ENCODE data around the gene CARD14.
"Not testable (repeated sequence)": the region's sequence is repeated elsewhere in the genome, so short reads cannot be mapped to it uniquely, and the experiment has no call there.

CARD14 gene

DNA sequence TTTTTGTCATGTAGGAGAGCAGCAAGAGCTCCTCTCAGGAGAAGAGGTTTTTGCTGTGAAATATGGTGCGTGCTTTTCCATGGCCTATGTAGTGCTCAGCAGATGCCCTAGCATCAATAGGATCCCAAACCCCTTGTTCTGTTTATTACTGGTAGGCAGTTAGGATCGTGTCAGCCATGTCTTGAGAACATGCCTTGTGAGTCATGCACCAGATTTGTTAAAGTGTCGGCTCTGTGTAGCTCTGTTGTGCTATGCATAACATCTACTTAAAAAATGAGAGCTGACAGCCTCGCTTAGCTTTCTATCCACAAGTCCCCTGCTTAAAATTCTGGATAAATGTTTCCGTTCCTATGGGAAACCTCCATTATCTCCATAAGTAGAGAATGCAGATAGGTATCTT lies 18.5 kb upstream of the CARD14 start:
- FAIRE-seq: no peak

- FAIRE-seq: no peak
Observed at GRCh38 chr17:80152081-80152702, 17.6 kb upstream of the CARD14 start.

DNA sequence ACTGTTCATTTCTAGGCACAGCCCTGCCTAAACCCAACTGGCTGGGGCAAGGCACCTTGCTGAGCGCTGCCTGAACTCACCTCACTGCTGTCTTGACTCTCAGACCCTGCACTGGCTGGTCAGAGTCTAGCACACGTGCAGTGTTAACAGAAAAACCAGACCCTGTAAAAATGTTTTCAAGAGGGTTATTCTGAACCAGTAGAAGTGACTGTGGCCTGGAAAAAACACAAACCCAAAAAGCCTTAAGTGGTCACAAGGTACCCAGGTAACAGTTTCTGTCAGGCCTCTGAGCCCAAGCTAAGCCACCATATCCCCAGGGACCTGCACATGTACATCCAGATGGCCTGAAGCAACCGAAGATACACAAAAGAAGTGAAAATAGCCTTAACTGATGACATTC lies 16.8 kb upstream of the CARD14 start:
- no peak for FAIRE-seq

DNA sequence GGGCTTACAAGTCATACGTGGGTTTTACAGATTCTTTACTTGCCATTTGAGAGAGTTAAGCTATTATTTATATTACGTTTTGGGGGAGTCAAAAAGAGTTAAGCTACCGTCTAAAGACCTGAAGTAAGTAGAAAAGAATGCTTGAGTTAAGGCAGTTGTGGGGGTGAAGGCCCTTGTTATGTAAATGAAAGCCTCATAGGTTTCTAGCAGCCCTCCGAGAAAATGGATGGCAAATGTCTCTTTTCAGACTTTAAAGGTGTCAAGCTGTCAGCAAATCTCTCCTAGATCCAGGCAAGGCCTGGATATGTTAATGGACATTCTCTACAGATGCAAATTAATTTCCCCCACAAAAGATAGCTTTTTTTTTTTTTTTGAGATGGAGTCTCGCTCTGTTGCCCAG lies 15.7 kb upstream of the CARD14 start:
- FAIRE-seq: no peak

DNA sequence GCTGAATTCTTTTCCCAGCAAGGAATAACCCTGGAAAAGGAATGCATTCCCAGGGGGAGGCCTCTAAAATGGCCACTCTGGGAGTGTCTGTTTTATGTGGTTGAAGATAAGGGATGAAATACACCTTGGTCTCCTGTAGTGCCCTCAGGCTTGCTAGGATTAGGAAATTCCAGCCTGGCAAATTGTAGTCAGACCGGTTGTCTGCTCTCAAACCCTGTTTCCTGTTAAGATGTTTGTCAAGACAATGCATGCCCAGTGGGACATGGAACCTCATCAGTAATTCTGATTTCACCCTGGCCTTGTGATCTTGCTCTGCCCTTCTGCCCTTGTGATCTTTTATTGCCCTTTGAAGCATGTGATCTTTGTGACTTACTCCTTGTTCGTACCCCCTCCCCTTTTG lies 14.2 kb upstream of the CARD14 start:
- not testable (repeated sequence) for FAIRE-seq

- FAIRE-seq: no peak
Observed at GRCh38 chr17:80158846-80159245, 11.0 kb upstream of the CARD14 start.

DNA sequence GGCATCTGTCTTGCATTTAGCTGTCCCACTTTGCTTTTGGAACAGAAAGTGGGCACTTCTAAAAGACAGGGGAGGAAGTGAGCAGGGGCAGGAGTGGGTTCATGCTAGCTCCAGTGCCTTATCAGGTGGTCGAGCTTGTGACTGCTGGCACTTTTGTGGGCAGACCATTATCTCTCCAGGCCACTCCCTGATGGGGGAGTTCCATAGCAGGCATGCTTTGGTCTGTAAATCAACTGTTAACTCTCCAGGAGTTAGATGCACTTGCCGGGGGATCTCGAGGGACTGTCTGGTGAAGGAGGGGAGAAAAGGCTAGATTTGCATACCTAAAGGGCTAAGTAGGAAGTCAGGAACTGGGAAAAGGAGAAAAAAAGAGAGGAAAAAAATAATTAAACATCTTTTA lies 9.3 kb upstream of the CARD14 start:
- FAIRE-seq: no peak

DNA sequence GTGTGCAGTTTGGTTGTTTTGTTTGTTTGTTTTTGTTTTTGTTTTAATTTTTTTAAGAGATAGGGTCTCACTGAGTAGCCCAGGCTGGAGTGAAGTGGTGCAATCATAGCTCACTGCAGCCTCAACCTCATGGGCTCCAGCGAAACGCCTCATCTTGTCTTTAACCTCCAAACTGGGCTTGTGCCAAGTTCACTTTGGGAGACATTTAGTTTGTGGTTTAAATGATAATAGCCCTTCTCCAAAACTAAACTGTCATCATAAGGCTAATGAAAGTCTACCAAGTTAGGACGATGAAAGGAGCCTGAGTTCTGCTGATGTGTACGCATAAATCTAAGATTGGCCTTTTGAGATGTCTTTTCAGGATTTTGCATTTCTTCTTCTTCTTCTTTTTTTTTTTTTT lies 6.5 kb upstream of the CARD14 start:
- no peak for FAIRE-seq

GRCh38 chr17:80164185-80164584 lies 5.6 kb upstream of the CARD14 start:
- FAIRE-seq: no peak

DNA sequence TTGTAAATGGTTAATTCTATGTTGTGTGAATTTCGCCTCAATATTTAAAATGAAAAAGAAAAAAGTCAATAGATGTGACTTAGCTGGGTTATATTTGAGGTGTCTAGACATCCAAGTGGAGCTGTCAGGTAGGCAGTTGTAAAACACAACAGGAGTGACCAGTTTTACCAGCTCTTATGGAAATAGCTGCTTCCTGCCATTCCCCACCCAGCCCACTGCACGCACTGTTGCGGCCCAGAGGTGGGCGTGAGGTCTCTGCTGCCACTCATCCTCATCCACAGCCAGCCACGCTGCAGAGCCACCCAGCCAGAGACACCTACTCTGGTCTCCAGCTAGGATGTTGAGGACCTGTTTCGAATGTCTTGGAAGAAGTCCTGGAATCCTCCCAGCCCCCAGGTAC lies 3.4 kb upstream of the CARD14 start:
- no peak for FAIRE-seq

DNA sequence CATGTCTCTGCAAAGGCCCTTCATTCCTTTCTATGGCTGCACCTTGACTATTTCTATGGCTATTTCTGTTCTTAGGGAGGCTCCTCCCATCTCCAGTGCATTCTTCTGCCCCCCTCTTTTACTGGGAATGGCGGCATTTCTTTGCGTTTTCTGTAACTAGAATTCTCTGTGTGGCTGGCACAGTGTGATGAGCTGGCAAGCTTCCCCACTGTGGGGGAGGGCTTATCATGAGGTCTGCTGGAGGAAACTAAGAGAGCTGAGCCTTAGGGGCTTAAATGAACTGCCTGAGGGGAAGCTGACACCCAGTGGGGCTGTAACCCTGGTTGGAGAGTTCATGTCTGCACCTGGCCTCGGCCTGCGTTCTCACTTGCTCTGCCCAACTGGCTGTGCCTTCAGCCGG lies 1.5 kb upstream of the CARD14 start:
- no peak for FAIRE-seq

DNA sequence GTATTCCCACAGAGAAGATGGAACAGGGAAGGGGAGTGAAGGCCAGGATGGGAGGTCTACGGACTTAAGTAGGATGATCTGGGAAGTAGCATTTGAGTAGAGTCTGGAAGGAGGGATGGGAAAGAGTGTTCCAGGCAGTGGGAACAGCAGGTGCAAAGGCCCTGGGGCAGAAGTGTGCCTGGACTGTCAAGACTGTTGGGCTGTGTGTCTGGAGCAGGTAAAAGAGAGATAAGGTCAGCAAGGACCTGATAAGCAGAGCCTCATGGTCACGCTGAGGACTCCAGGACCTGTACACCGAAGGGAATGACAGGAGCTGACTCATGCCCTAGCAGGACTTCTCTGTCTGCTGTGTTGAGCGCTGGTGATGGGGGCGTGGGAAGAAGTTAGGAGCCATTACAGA lies 723 bp upstream of the CARD14 start:
- no peak for FAIRE-seq

- FAIRE-seq: no peak
Observed at GRCh38 chr17:80171681-80172080, 1.9 kb downstream of the CARD14 start.

- FAIRE-seq: no peak
Observed at GRCh38 chr17:80173126-80173525, 3.3 kb downstream of the CARD14 start.

DNA sequence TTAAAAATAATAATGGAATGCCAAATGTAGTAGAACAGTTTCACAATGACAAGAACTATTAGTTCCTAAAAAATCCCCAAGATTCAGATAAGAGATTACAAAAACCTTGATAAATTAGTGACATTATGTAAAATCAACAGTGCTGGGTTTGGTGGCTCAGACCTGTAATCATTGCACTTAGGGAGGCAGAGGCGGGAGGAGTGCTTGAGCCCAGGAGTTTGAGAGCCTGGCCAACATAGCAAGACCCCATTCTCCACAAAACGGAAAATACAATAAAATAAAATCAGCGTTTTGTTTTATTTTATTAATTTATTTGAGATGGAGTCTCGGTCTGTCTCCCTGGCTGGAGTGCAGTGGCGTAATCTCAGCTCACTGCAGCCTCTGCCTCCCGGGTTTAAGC lies 4.1 kb downstream of the CARD14 start:
- FAIRE-seq: no peak

- no peak for FAIRE-seq
Observed at GRCh38 chr17:80176757-80177156, 6.9 kb downstream of the CARD14 start.

DNA sequence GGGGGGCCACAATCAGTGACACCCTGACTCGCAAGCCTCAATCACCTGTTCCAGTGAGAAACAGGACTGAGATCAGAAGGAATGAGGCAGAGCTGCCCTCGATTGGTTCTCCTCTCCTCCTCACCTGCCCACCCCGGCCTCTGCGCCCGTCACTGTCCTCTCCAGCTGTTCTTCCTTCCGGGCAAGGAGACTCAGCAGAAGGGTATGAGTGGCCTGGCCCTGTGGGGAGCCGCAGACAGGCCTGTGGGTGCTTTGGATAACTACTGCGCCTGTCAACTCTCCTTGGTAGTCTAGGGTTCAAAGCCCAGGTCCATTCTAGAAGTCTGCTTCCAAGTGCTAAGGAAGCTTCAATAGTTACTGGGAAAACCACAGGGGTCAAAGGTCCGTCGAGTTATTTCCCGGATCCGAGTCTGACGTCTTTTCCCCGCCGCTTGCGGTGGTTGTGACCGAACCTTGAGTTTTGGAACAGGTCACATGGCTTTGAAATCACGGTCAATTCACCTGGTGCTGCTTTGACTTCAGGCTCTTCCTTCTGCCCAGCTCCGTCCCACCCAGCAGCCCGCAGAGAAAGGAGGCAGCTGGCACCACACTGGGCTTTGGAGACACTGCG lies 8.3 kb downstream of the CARD14 start:
- FAIRE-seq: no peak

GRCh38 chr17:80180192-80180591 lies 10.4 kb downstream of the CARD14 start:
- no peak for FAIRE-seq

GRCh38 chr17:80181431-80181830 lies 11.6 kb downstream of the CARD14 start:
- no peak for FAIRE-seq

DNA sequence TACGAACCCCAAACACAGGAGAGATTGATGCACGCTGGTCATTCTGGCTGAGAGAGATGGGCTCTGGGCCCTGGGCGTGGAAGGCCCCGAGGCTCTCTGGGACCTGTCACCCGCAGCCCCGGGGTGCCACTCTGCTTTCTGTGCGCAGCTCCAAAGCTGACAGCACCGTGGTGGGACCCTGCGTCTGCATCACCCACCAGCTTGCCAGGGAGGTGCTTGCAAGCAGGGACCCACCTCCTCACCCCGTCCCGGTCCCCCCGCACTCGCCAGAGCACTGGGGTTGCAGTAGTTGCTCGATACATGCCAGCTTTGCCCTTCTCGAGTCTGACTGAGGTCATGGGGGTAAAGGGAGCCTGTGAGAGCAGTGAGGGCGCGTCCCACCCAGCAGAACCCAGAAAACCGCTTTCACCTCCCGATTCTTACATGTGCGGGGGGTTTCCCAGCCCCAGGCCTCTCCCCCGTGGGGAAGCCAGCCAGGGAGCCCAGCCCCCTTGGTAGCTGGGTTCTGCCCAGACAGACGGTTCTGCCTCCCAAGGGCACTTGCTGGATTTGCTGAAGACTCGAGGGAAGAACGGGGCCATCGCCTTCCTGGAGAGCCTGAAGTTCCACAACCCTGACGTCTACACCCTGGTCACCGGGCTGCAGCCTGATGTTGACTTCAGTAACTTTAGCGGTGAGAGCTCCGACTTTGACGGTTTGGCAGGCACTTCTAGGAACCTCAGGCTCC lies 12.5 kb downstream of the CARD14 start:
- no peak for FAIRE-seq

GRCh38 chr17:80182845-80183223 lies 13.0 kb downstream of the CARD14 start:
- FAIRE-seq: no peak

GRCh38 chr17:80183581-80184422 lies 14.0 kb downstream of the CARD14 start:
- no peak for FAIRE-seq

DNA sequence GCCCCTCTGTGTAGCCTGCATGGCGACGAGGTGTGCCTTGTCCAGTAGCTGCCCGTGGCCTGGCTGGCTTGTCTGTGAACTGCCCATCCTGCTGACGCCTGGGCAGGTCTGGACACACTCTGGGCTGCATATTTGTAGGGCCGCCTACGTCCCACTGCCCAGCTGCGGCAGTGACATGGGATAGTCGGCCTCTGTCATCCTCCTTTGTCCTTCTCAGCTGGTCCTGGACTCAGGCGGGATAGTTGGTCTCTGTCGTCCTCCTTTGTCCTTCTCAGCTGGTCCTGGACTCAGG lies 14.5 kb downstream of the CARD14 start:
- no peak for FAIRE-seq

DNA sequence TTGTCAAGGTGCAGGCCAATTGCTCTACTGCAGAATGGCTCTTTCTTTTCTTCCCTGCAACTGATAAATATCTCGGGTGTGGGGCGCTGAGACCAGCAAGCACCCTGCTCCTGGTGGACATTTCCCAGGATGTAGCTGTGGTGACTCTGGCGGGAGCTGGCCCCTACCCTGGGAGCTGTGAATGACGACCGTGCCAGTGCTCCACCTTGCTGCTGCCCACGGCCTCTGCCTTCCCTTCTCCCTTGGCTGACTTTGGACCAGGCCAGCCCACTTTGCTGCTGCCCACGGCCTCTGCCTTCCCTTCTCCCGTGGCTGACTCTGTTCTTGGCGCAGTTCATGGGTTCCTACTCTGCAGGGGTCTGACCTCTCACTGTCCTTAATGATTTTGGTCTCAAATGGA lies 16.1 kb downstream of the CARD14 start:
- no peak for FAIRE-seq
